ENCODE results near the gene DSCAM.

DSCAM gene

GRCh38 chr21:40717028-40717427 is 129.9 kb downstream of the DSCAM start:
- Histone ChIP-seq H3K9me2 (replicated peaks; ENCODE audit: insufficient read depth, low read length) (no peaks in the 10 kb centered on the region), H3K9ac (ENCODE audit: low read length) (no peak overlapping the region), H3K4me2 (ENCODE audit: low read depth, low read length, poor library complexity, severe bottlenecking) (no peak overlapping the region), H3K36me3 (ENCODE audit: low read length) (no peaks in the 10 kb centered on the region), H2AFZ (ENCODE audit: low read depth, low read length, severe bottlenecking) (no peak overlapping the region), H3K27me3 (ENCODE audit: low read length) (no peaks in the 10 kb centered on the region), H3F3A (ENCODE audit: insufficient read depth) (no peaks in the 10 kb centered on the region), H3K9me3 (ENCODE audit: insufficient read depth, low read length) (0 out of 2 replicates have a peak, but pooled peaks cover 3% of the 10 kb centered on the region), H4K20me1 (ENCODE audit: low read depth, low read length) (no peaks in the 10 kb centered on the region), H3K4me3 (ENCODE audit: insufficient read depth, low read length, poor library complexity, severe bottlenecking) (no peak overlapping the region), H3K27ac (ENCODE audit: low read depth, low read length) (no peak overlapping the region), H3K79me2 (ENCODE audit: insufficient read depth, low read length) (no peaks in the 10 kb centered on the region)
- no peak for TF ChIP-seq EZH2phosphoT487 (conservative IDR thresholded peaks at IDR 0.05; ENCODE audit: low read length)
- TF ChIP-seq, protein P1, sequence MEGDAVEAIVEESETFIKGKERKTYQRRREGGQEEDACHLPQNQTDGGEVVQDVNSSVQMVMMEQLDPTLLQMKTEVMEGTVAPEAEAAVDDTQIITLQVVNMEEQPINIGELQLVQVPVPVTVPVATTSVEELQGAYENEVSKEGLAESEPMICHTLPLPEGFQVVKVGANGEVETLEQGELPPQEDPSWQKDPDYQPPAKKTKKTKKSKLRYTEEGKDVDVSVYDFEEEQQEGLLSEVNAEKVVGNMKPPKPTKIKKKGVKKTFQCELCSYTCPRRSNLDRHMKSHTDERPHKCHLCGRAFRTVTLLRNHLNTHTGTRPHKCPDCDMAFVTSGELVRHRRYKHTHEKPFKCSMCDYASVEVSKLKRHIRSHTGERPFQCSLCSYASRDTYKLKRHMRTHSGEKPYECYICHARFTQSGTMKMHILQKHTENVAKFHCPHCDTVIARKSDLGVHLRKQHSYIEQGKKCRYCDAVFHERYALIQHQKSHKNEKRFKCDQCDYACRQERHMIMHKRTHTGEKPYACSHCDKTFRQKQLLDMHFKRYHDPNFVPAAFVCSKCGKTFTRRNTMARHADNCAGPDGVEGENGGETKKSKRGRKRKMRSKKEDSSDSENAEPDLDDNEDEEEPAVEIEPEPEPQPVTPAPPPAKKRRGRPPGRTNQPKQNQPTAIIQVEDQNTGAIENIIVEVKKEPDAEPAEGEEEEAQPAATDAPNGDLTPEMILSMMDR (IDR thresholded peaks at IDR 0.05; ENCODE audit: insufficient read depth, low read length, poor library complexity, severe bottlenecking): no peak

DNA sequence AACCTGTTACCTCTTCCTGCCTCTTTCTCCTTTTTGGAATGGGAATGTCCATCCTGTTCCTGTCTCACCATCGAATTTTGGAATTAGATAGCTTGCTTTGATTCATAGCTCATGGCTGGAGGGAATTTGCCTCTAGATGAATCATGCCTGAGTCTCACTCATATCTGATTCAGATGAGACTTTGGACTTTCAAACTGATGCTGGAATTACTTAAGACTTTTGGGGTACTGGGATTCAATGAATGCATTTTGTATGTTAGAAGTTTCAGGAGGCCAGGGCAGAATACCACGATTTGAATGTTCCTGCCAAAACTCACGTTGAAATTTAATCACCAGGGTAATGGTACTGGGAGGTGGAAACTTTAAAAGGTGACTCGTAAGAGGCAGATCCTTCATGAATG is 132.4 kb downstream of the DSCAM start:
- Histone ChIP-seq H3K4me3 (ENCODE audit: insufficient read depth, low read length, poor library complexity, severe bottlenecking) (no peak overlapping the region), H3K9me3 (ENCODE audit: insufficient read depth, low read length) (no peaks in the 10 kb centered on the region), H3K36me3 (ENCODE audit: low read length) (no peaks in the 10 kb centered on the region), H3K9ac (ENCODE audit: low read length) (no peak overlapping the region), H3K4me2 (ENCODE audit: low read depth, low read length, poor library complexity, severe bottlenecking) (no peak overlapping the region), H3K9me2 (replicated peaks; ENCODE audit: insufficient read depth, low read length) (no peaks in the 10 kb centered on the region), H3K27me3 (ENCODE audit: low read length) (no peaks in the 10 kb centered on the region), H3K79me2 (ENCODE audit: insufficient read depth, low read length) (no peaks in the 10 kb centered on the region), H4K20me1 (ENCODE audit: low read depth, low read length) (no peaks in the 10 kb centered on the region), H3K27ac (ENCODE audit: low read depth, low read length) (no peak overlapping the region), H3F3A (ENCODE audit: insufficient read depth) (no peaks in the 10 kb centered on the region), H2AFZ (ENCODE audit: low read depth, low read length, severe bottlenecking) (no peak overlapping the region)
- TF ChIP-seq, protein P1 (IDR thresholded peaks at IDR 0.05; ENCODE audit: insufficient read depth, low read length, poor library complexity, severe bottlenecking): no peak
- TF ChIP-seq EZH2phosphoT487 (conservative IDR thresholded peaks at IDR 0.05; ENCODE audit: low read length): no peak

DNA sequence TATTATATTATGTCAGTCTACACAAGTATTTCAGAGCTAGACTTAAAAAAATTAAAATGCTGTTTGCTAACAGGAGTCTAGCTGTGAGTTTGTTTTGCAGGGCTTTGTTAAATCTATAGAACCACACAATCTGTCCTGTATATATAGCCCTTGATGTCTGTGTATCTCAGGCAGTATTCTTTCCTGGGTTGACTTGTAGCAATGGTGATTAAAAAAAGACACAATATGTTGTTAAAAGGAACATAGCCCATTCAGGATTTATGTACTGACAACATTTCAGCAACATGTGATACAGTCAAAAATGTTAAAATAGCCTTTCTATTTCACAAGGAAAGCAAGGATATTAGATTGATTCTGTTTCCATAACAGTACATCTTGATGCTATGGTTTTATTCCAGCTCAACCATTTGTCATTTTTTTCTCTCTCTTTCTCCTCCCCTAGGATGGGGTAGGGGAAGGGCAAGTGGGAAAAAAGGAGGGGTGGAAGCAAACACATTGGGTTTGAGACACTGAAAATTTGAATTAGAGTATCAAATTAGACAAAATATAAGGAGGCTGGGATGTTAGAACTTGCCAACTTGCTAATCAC is 139.2 kb downstream of the DSCAM start:
- Histone ChIP-seq H3K27ac (ENCODE audit: low read depth, low read length) (no peak overlapping the region), H3F3A (ENCODE audit: insufficient read depth) (no peaks in the 10 kb centered on the region), H3K36me3 (ENCODE audit: low read length) (no peaks in the 10 kb centered on the region), H3K9me2 (replicated peaks; ENCODE audit: insufficient read depth, low read length) (no peaks in the 10 kb centered on the region), H3K79me2 (ENCODE audit: insufficient read depth, low read length) (no peaks in the 10 kb centered on the region), H3K4me3 (ENCODE audit: insufficient read depth, low read length, poor library complexity, severe bottlenecking) (no peak overlapping the region), H3K9me3 (ENCODE audit: insufficient read depth, low read length) (no peaks in the 10 kb centered on the region), H4K20me1 (ENCODE audit: low read depth, low read length) (no peaks in the 10 kb centered on the region), H3K9ac (ENCODE audit: low read length) (no peak overlapping the region), H3K4me2 (ENCODE audit: low read depth, low read length, poor library complexity, severe bottlenecking) (no peak overlapping the region), H3K27me3 (ENCODE audit: low read length) (no peaks in the 10 kb centered on the region), H2AFZ (ENCODE audit: low read depth, low read length, severe bottlenecking) (no peak overlapping the region)
- TF ChIP-seq EZH2phosphoT487 (conservative IDR thresholded peaks at IDR 0.05; ENCODE audit: low read length): no peak
- TF ChIP-seq, protein P1 (IDR thresholded peaks at IDR 0.05; ENCODE audit: insufficient read depth, low read length, poor library complexity, severe bottlenecking): no peak

Data from SU-DHL-6 (cell line).